Neural crest cell (in vitro differentiated cells): ENCODE results near the gene PTPN7. TPM values are rescaled to one million over a fixed set of nuclear protein-coding genes. Genes with fewer than 3 reads are reported as not detected.

ENCODE experiments used
- DNase-seq: peaks from one replicate; pipeline ENCODE4 v3.0.0; 2021; ENCODE audit warnings: low read depth, mixed read lengths, low spot score
- H3K27ac Mint-ChIP-seq: one replicate; pipeline ENCODE4 v1.8.0; 2021; ENCODE audit warnings: mild to moderate bottlenecking, mixed read lengths; ENCODE audit not compliant: unreplicated experiment
- H3K27me3 Mint-ChIP-seq: 2 replicates; pipeline ENCODE4 v1.8.0; 2021; ENCODE audit warnings: low read depth, mild to moderate bottlenecking, mixed read lengths
- H3K36me3 Mint-ChIP-seq: 2 replicates; pipeline ENCODE4 v1.8.0; 2021; ENCODE audit warnings: low read depth, mild to moderate bottlenecking, mixed read lengths
- H3K4me1 Mint-ChIP-seq: 2 replicates; pipeline ENCODE4 v1.8.0; 2021; ENCODE audit warnings: mixed read lengths
- H3K4me3 Mint-ChIP-seq: one replicate; pipeline ENCODE4 v1.8.0; 2021; ENCODE audit warnings: mild to moderate bottlenecking, mixed read lengths
- H3K9me3 Mint-ChIP-seq: 2 replicates; pipeline ENCODE4 v1.8.0; 2021; ENCODE audit warnings: mixed read lengths
- CTCF ChIP-seq: fragments of 200-600 bp; sonication (generic); conservative IDR thresholded peaks from 2 replicates; pipeline ENCODE4 v1.5.0; 2021; ENCODE audit warnings: antibody characterized with exemption, mild to moderate bottlenecking
- total RNA-seq: library from RNA; stranded (reverse); gene quantifications from 2 replicates; pipeline ENCODE4 v1.2.1, GENCODE V29; 2021

The PTPN7 gene
- total RNA-seq, 1 donor from 2014 or later = not detected

GRCh38 chr1:202158810-202159533 is 1.4 kb downstream of the PTPN7 start:
- no peak overlapping the region for H3K27ac Mint-ChIP-seq
- peaks cover 26% of the 10 kb centered on the region for H3K4me1 Mint-ChIP-seq
- no peak for TF ChIP-seq CTCF
- DNase-seq = no peak
- H3K36me3 Mint-ChIP-seq = no peaks in the 10 kb centered on the region
- no peaks in the 10 kb centered on the region for H3K27me3 Mint-ChIP-seq
- H3K9me3 Mint-ChIP-seq = no peaks in the 10 kb centered on the region
- no peak overlapping the region for H3K4me3 Mint-ChIP-seq

- Mint-ChIP-seq H3K27me3 (no peaks in the 10 kb centered on the region), H3K36me3 (no peaks in the 10 kb centered on the region), H3K9me3 (no peaks in the 10 kb centered on the region), H3K4me3 (no peak overlapping the region), H3K27ac (no peak overlapping the region), H3K4me1 (peaks cover 22% of the 10 kb centered on the region)
- DNase-seq = no peak
- no peak for TF ChIP-seq CTCF
These were observed 2.5 kb downstream of the PTPN7 start for GRCh38 chr1:202157945-202158344.

GRCh38 chr1:202156590-202156989 is 3.8 kb downstream of the PTPN7 start:
- H3K4me1 Mint-ChIP-seq = peaks cover 16% of the 10 kb centered on the region

GRCh38 chr1:202155478-202156021 is 4.9 kb downstream of the PTPN7 start:
- H3K36me3 Mint-ChIP-seq = no peaks in the 10 kb centered on the region
- no peaks in the 10 kb centered on the region for H3K9me3 Mint-ChIP-seq
- H3K4me3 Mint-ChIP-seq = no peak overlapping the region
- H3K27ac Mint-ChIP-seq = no peak overlapping the region
- H3K4me1 Mint-ChIP-seq = peaks cover 6% of the 10 kb centered on the region
- H3K27me3 Mint-ChIP-seq = no peaks in the 10 kb centered on the region
- DNase-seq = no peak
- TF ChIP-seq CTCF = no peak

More at GRCh38 chr1:202156590-202156989, 3.8 kb downstream of the PTPN7 start:
- Mint-ChIP-seq H3K27ac (no peak overlapping the region), H3K27me3 (no peaks in the 10 kb centered on the region), H3K4me3 (no peak overlapping the region), H3K9me3 (no peaks in the 10 kb centered on the region), H3K36me3 (no peaks in the 10 kb centered on the region)
- DNase-seq = no peak
- no peak for TF ChIP-seq CTCF

GRCh38 chr1:202154766-202155477 is 5.5 kb downstream of the PTPN7 start:
- Mint-ChIP-seq H3K9me3 (no peaks in the 10 kb centered on the region), H3K4me3 (peak overlapping the region; percentile 31), H3K27me3 (no peaks in the 10 kb centered on the region), H3K27ac (no peak overlapping the region), H3K36me3 (no peaks in the 10 kb centered on the region), H3K4me1 (peaks cover 5% of the 10 kb centered on the region)
- peak; percentile 53 for TF ChIP-seq CTCF
- DNase-seq = peak; percentile 41
